DND-41 (cell line): Measurements from ENCODE around the gene CCDC102A.

ENCODE experiments used
- ATAC-seq: fragments of 200-7000 bp; cut with Tn5 transposase; 3 replicates; pipeline ENCODE4 v1.9.1; 2021; ENCODE audit warnings: low read depth; ENCODE audit not compliant: insufficient read depth
- DNase-seq: peaks from one replicate; pipeline ENCODE4 v3.0.0-alpha.2; 2020
- H2AFZ ChIP-seq: 2 replicates; pipeline ENCODE4 v1.6.0; 2012; ENCODE audit warnings: low read depth, low read length
- H3K27ac ChIP-seq: 2 replicates; pipeline ENCODE4 v1.5.1; 2012; ENCODE audit warnings: low read length, inconsistent platforms
- H3K27me3 ChIP-seq: fragments of 200-600 bp; sonication (generic); 2 replicates; pipeline ENCODE4 v1.6.0; 2012; ENCODE audit warnings: low read length, mild to moderate bottlenecking, inconsistent platforms; ENCODE audit not compliant: insufficient read depth, poor library complexity
- H3K36me3 ChIP-seq: 2 replicates; pipeline ENCODE4 v1.5.1; 2012; ENCODE audit warnings: low read length, inconsistent platforms; ENCODE audit not compliant: insufficient read depth
- H3K4me1 ChIP-seq: 2 replicates; pipeline ENCODE4 v1.5.1; 2012; ENCODE audit warnings: mild to moderate bottlenecking, low read length; ENCODE audit not compliant: insufficient read depth
- H3K4me2 ChIP-seq: 2 replicates; pipeline ENCODE4 v1.6.0; 2012; ENCODE audit warnings: mild to moderate bottlenecking, moderate library complexity, low read length, inconsistent platforms; ENCODE audit not compliant: insufficient read depth
- H3K4me3 ChIP-seq, 2 experiments: fragments of 200-600 bp in 1 of 2; shearing (Covaris generic) in 1 of 2; 2 replicates each; pipeline ENCODE4 v1.5.1; 2012 to 2016; ENCODE audit warnings: inconsistent platforms in 2 of 2, low read length in 2 of 2, mild to moderate bottlenecking in 2 of 2, low read depth in 1 of 2, moderate library complexity in 1 of 2
- H3K79me2 ChIP-seq: 2 replicates; pipeline ENCODE4 v1.6.0; 2012; ENCODE audit warnings: low read length, inconsistent platforms; ENCODE audit not compliant: insufficient read depth
- H3K9ac ChIP-seq: 2 replicates; pipeline ENCODE4 v1.6.0; 2012; ENCODE audit warnings: low read depth, mild to moderate bottlenecking, inconsistent platforms, low read length, moderate library complexity
- H3K9me3 ChIP-seq: 2 replicates; pipeline ENCODE4 v1.5.1; 2012; ENCODE audit warnings: low read length, moderate library complexity, mild to moderate bottlenecking, inconsistent platforms; ENCODE audit not compliant: insufficient read depth, severe bottlenecking
- H4K20me1 ChIP-seq: 2 replicates; pipeline ENCODE4 v1.6.0; 2012; ENCODE audit warnings: low read length; ENCODE audit not compliant: insufficient read depth
- EZH2 ChIP-seq: IDR thresholded peaks from 3 replicates; pipeline ENCODE4 v1.6.1; 2012; ENCODE audit warnings: borderline replicate concordance, low read depth, mild to moderate bottlenecking, moderate library complexity, low read length, inconsistent platforms; ENCODE audit not compliant: severe bottlenecking
- TF ChIP-seq, protein P1 (sequence below): IDR thresholded peaks from 2 replicates; pipeline ENCODE4 v1.5.1; 2012; ENCODE audit warnings: borderline replicate concordance, low read length, moderate library complexity, mild to moderate bottlenecking; ENCODE audit not compliant: poor library complexity, severe bottlenecking; ENCODE audit errors: extremely low read depth

The CCDC102A gene

DNA sequence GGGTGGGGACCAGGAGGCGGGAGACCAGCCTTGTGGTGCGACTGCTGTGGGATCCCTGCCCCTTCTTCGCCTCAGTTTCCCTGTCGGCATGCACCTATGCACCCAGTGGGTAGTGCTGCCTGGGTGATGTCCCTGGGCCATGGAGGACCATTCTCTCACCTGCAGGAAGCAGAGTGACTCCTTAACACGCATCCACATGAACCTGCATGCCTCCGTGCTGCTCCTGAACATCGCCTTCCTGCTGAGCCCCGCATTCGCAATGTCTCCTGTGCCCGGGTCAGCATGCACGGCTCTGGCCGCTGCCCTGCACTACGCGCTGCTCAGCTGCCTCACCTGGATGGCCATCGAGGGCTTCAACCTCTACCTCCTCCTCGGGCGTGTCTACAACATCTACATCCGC, 31.3 kb upstream of the CCDC102A start:
- H3K9me3 ChIP-seq: no peaks in the 10 kb centered on the region
- no peak overlapping the region for H3K9ac ChIP-seq
- H3K79me2 ChIP-seq: no peaks in the 10 kb centered on the region
- no peak overlapping the region for H2AFZ ChIP-seq
- no peak overlapping the region for H3K27ac ChIP-seq
- H4K20me1 ChIP-seq: peaks cover 4% of the 10 kb centered on the region; the same call in 1 of the 2 replicates
- no peak for TF ChIP-seq EZH2
- TF ChIP-seq, protein P1, sequence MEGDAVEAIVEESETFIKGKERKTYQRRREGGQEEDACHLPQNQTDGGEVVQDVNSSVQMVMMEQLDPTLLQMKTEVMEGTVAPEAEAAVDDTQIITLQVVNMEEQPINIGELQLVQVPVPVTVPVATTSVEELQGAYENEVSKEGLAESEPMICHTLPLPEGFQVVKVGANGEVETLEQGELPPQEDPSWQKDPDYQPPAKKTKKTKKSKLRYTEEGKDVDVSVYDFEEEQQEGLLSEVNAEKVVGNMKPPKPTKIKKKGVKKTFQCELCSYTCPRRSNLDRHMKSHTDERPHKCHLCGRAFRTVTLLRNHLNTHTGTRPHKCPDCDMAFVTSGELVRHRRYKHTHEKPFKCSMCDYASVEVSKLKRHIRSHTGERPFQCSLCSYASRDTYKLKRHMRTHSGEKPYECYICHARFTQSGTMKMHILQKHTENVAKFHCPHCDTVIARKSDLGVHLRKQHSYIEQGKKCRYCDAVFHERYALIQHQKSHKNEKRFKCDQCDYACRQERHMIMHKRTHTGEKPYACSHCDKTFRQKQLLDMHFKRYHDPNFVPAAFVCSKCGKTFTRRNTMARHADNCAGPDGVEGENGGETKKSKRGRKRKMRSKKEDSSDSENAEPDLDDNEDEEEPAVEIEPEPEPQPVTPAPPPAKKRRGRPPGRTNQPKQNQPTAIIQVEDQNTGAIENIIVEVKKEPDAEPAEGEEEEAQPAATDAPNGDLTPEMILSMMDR: no peak
- H3K4me1 ChIP-seq: no peaks in the 10 kb centered on the region
- no peaks in the 10 kb centered on the region for H3K36me3 ChIP-seq
- no peak overlapping the region for H3K4me3 ChIP-seq
- no peaks in the 10 kb centered on the region for H3K27me3 ChIP-seq
- H3K4me2 ChIP-seq: no peak overlapping the region
- ATAC-seq (0 out of 3 replicates have a peak, but pooled peaks have one; percentile 14), DNase-seq (no peak)

DNA sequence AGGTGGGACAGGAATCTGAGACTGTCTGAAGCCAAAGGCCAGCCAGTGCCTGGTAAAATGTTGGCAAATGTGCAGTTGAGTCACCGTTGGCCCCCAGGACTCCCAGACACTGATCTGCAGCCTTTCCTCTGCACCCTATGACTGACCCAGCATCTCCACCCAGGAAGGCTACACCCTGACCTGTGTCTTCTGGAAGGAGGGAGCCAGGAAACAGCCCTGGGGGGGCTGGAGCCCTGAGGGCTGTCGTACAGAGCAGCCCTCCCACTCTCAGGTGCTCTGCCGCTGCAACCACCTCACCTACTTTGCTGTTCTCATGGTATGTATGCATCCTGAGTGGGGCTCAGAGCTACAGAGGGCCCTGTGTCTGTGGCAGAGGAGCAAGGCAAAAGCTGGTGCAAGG, 30.1 kb upstream of the CCDC102A start:
- no peak overlapping the region for H3K9ac ChIP-seq
- no peak for DNase-seq
- H2AFZ ChIP-seq: no peak overlapping the region
- H3K4me3 ChIP-seq: no peak overlapping the region
- H3K27ac ChIP-seq: no peak overlapping the region
- H3K4me1 ChIP-seq: no peaks in the 10 kb centered on the region
- H3K36me3 ChIP-seq: no peaks in the 10 kb centered on the region
- H3K27me3 ChIP-seq: no peaks in the 10 kb centered on the region
- TF ChIP-seq, protein P1: no peak
- no peak for TF ChIP-seq EZH2
- peaks cover 4% of the 10 kb centered on the region; the same call in 1 of the 2 replicates for H4K20me1 ChIP-seq
- peaks cover 5% of the 10 kb centered on the region for H3K9me3 ChIP-seq
- no peak overlapping the region for H3K4me2 ChIP-seq
- 0 out of 3 replicates have a peak, but pooled peaks have one; percentile 17 for ATAC-seq
- H3K79me2 ChIP-seq: no peaks in the 10 kb centered on the region

DNA sequence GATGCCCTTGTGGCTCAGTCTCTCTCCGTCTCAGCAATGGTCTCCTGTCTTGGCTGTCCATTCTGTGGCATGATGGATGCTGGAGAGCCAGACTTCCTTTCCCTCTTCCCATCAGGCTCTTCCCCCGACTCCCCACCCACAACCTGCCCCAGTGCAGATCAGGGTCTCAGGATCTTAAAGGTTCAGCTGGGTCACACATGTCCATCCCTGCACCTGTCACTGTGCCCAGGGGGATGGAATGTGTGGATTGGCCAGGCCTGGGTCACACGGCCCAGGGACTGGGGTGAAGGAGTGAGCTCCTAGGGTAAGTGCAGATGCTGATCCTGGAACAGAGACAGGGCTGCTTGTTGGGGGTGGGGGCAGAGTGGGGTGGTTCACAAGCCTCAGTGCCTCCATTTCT, 29.1 kb upstream of the CCDC102A start:
- no peaks in the 10 kb centered on the region for H3K4me1 ChIP-seq
- H3K4me2 ChIP-seq: no peak overlapping the region
- no peak overlapping the region for H3K4me3 ChIP-seq
- H3K9me3 ChIP-seq: peaks cover 5% of the 10 kb centered on the region
- no peaks in the 10 kb centered on the region for H3K79me2 ChIP-seq
- DNase-seq (no peak), ATAC-seq (no peak)
- TF ChIP-seq EZH2: no peak
- TF ChIP-seq, protein P1: no peak
- H3K27me3 ChIP-seq: no peaks in the 10 kb centered on the region
- H3K9ac ChIP-seq: no peak overlapping the region
- H3K36me3 ChIP-seq: no peaks in the 10 kb centered on the region
- no peak overlapping the region for H3K27ac ChIP-seq
- H2AFZ ChIP-seq: no peak overlapping the region
- peaks cover 4% of the 10 kb centered on the region; the same call in 1 of the 2 replicates for H4K20me1 ChIP-seq
